HG02981 (cell line): ENCODE results near the gene ADAP1.
"Not testable (repeated sequence)": the region's sequence is repeated elsewhere in the genome, so short reads cannot be mapped to it uniquely, and the experiment has no call there.

Experiments
- ATAC-seq: cut with Tn5 transposase; IDR thresholded peaks from one replicate; pipeline ENCODE4 v1.9.1; 2021; ENCODE audit warnings: mild to moderate bottlenecking, moderate library complexity; ENCODE audit not compliant: unreplicated experiment

The ADAP1 gene

DNA sequence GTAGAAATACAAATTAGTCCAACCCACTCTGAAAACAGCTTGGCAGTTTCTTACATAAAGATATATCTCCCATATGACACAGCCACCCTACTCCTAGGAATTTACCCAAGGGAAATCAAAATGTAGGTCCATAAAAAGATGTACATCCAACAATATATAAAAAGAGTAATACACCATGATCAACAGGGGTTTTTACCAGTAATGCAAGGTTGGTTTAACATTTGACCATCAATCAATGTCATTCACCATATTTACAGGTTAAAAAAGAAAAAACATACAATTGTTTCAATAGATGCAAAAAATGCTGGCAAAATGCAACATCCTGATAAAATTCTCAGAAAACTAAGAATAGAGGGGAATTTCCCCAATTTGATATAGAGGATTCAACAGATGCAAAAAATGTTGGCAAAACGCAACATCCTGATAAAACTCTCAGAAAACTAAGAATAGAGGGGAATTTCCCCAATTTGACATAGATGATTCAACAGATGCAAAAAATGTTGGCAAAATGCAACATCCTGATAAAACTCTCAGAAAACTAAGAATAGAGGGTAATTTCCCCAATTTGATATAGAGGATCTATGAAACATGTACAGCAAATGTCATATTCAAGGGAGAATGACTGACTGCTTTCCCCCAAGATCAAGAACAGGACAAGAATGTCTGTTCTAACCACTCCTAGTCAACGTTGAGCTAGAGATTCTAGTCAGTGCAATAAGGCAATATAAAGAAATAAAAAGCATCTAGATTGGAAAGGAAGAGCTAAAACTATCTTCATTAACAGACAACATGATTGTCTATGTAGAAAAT lies 13.7 kb downstream of the ADAP1 start:
- no peak for ATAC-seq

DNA sequence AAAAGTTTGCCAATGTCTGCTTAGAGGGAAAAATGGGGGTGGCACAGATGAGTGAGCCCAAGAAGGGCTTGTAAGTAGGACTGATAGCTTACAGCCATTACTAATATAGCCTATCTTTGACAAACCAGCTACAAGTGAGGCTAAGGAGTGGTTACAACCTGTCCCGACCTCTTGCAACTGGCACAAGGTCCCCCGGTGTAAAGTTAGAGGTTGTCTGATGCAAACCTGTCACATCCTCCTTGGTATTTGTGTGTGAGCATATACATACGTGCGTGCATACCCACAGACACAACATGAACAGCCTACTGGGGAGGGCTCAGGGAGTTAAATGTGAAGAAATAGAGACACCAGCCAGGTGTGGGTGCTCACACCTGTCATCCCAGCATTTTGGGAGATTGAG lies 14.6 kb downstream of the ADAP1 start:
- ATAC-seq = no peak

DNA sequence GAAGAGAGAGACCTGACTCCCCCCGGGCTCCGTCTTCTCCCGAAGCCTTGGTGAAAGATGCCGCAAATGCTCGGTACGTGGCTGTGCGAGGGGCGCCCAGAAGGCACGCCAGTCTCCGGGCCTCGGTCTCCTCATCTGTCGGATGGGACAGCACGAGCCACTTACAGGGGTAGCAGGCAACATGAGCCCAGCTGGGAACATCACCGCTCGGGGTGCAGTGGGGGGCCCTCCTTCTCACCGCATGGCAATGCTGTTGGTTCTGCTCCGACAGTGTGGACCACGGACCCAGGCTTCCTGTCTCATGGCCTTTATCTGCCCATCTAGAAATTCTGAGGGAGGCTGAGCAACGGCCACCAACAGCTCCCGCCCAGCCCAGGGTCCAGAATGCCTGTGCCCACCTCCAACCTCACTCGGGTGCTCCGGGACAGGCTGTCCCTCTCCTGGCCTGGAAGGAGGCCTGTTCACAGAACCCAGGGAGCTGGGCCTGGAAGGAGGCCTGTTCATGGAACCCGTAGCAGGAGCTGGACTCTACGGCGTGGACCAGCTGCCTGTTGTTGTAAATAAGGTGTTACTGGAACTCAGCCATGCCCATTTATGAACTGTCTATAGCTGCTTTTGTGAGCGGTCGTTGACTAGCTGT lies 15.8 kb downstream of the ADAP1 start:
- no peak for ATAC-seq

DNA sequence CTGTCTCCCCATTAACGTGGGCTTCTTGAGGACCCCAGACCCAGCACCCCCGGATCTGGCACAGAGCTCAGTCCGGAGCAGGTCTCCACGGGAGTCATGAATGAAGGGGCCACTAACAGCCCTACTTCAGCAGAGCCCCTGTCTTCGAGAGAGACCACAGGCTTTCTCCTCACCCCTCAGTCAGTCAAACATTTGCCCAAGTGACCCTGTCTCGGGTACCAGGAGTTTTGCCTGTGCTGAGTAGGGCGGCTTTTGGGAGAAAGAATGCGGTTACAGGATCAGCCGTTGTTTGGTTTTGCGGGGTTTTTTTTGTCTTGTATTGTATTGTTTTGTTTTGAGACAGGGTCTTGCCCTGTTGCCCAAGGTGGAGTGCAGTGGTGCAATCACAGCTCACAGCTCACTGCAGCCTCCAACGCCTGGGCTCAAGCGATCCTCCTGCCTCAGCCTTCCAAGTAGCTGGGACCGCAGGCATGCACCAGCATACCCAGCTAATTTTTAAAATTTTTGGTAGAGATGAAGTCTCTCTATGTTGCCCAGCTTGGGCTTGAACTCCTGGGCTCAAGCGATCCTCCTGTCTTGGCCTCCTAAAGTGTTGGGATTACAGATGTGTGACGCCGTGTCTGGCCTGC lies 16.5 kb downstream of the ADAP1 start:
- no peak for ATAC-seq

DNA sequence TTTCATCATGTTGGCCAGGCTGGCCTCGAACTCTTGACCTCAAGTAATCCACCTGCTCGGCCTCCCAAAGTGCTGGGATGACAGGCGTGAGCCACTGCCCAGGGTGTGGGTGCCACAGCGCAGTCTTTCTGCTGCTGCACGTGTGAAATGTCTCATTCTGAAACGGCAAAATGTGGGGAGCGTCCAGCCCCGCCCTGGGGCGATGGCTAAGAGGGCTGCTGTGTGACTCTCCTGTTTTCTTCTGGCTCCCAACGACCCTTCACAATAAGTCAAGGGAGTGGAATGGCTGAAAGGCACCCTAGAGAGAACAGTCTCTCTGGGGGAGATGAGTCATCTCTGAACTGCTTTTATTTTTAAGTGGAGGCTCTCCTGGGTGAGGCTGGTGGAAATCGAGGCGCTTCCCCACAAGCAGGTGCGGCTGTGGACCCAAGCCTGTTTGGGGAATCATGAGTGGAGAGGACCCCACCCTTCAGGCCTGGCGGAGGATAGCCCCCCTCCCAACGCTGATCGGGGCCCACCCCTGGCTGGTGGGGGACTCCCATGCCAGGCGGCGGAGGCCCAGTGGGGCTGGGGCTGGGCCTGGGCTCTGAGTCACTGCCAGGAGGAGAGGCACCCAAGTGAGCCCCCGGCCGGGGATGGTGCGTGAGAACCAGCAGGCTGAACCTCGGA lies 18.0 kb downstream of the ADAP1 start:
- peak; percentile 84 for ATAC-seq

DNA sequence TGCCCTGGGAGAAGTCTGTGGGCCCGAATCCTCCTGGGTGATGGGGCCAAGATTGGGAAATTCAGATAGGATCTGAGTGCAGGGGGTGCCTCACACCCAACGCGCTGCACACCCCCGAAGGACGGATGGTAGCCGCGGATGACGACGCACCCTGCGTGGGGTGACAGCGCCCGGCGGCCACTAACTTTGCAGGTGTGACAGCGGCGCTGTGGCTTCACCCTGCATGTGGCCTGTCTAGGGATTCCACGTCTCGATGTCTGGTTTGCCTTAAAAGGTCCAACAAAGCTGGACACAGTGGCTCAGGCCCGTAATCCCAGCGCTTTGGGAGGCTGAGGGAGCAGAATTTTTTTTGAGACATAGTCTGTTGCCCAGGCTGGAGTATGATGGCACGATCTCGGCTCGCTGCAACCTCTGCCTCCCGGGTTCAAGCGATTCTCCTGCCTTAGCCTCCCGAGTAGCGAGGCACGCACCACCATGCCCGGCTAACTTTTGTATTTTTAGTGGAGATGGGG lies 18.6 kb downstream of the ADAP1 start:
- no peak for ATAC-seq

DNA sequence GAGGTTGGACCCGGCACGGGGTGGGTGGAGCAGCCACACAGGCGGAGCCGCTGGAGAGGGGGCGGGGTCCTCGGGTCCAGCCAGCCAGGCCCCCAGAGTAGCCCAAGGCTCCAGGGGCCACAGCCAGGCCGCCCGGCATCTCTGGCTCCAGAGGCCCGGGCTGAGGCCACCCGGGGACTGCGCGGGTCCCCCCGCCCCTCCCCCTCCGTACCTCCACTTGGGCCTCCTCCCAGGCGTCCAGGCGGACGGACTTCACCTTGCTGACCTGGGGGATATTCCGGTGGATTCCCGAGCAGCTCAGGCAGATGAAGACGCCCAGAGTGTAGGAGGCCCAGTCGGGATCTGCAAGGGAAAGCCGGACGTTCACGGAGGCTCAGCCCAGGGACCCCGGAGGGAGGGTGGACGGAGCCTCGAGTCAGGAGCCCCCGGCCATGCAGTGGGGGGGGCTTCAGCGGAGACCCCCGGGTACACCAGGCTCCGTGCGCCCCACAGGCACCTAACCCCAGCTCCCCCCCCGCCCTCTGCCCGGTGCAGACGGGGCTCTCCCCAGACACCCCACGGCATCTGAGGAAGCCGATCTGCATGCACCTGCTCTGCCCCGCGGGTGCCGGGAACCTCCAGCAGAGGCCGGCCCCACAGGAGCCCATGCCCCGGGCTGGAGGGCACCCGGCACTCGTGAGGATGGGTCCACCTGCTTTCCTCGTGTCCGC lies 19.2 kb downstream of the ADAP1 start:
- no peak for ATAC-seq

DNA sequence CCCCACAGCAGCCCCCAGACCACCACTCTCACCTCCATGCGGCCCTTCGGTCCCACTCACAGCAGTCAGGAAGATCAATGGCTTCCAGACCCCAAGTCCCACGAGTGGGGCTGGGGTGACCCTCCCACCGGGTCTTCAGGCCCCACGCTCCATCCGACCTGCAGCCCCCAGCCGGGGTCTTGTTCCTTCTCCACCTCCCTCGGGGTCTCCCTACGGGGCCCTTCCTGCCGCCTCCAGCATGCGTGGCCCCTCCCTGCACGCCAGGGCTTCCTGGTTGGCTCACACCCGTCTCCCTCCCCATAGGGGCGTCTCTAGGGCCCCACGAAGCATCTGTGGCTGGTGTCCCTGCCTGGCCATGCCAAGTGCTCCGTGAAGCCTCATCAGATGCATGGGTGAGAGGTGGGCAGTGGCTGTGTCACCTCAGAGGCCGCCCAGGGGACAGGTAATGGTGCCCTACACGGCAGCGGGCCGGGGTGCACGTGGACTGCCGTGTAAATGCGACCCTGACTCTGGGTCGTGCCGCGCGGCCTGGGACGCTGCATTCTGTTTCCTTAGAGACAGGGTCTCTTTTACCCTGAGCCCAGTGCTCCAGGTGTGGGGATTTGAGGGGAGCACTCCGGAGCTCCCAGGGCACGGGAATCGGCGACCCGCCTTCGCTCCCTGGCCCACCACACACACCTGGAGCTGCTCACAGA lies 19.9 kb downstream of the ADAP1 start:
- no peak for ATAC-seq

DNA sequence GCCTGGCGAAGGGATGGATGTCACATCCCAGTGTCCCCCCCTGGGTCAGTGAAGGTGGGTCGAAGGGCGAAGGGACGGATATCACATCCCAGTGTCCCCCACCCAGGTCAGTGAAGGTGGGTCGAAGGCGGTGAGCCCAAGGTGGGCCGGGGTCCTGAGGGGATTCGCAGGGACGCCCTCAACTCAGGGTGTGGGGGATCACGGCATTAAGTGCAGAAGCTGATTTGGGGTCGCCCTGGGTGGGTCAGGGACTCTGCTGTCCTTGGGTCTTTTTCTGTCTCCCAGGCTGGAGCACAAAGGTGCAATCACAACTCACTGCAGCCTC lies 21.9 kb downstream of the ADAP1 start:
- no peak for ATAC-seq

DNA sequence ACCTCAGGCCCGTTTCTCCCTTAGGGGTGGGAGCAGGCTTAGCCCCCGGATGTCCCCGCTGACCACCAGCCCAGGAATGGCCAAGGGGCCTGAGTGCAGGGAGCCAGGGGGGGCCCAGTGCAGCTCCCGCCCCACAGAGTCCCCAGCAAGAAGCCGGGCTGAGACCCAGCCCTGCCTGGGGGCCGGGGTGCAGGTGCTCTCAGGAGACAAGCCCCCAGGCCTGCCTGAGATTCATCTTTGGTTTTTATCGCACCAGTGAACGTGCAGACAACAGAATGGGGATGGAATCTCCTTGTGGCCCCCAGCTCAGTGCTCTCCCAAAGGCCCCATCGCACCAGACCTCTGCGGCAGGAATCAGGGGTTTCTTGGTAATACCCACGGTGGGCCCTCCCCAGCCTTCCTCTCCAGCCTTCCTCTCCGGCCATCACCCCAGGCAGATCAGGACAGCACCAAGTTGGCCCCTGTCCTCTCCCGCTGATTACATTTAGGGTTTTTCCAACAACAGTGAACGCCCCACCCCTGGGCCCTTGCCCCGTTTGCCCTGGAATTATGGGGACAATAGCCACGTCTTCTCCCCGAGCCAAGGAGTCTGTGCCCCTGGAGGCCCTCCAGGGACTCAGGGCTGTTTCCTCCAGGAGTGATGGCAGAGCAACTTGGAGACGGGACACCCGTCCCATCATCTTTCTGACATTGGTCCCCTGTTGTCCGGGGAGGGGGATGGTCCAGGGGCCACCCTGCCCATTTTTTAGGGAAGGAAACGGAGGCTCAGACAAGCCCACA lies 22.4 kb downstream of the ADAP1 start:
- ATAC-seq = no peak

DNA sequence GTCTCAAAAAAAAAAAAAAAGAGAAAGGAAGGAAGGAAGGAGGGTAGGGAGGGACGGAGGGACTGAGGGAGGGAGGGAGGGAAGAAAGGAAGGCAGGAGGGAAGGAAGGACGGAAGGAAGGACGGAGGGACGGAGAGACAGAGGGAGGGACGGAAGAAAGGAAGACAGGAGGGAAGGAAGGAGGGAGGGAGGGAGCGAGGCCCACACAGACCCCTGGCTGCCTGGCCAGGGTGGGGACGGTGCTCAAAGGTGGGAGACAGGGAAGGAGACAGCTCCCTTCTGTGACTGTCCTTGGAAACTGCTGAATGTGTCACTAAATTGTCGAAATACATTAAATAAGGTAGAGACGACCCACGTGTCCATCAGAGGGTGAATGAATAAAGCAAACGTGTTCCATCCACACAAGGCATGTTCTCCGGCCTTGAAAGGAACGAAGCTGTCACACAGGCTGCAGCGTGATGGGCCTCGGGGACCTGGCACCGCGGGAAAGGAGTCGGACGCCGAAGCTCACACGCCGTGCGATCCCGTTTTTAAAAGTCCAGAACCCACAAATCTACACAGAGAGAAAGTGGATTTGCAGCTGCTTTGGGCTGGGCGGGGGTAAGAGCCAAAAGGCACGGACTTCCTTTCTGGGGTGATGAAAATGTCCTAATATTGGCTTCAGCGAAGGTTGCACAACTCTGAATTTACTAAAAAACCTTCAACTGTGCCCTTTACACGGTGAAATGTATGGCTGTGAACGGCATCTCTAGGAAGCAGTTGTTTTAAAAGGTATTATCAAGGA lies 23.3 kb downstream of the ADAP1 start:
- ATAC-seq = no peak

DNA sequence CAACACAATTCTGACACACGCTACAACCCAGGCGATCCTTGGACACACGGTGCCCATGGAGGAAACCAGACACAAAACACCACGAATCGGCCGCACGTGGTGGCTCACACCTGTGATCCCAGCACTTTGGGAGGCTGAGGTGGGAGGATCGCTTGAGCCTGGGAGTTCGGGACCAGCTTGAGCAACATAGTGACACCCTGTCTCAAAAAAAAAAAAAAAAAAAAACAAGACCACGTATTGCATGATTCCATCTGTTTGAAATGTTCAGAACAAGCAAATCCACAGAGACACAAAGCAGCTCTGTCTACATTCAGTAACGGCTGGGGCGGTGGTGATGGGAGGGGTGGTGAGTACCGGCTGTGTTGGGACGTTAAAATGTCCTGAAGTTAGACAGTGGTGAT lies 25.2 kb downstream of the ADAP1 start:
- no peak for ATAC-seq

DNA sequence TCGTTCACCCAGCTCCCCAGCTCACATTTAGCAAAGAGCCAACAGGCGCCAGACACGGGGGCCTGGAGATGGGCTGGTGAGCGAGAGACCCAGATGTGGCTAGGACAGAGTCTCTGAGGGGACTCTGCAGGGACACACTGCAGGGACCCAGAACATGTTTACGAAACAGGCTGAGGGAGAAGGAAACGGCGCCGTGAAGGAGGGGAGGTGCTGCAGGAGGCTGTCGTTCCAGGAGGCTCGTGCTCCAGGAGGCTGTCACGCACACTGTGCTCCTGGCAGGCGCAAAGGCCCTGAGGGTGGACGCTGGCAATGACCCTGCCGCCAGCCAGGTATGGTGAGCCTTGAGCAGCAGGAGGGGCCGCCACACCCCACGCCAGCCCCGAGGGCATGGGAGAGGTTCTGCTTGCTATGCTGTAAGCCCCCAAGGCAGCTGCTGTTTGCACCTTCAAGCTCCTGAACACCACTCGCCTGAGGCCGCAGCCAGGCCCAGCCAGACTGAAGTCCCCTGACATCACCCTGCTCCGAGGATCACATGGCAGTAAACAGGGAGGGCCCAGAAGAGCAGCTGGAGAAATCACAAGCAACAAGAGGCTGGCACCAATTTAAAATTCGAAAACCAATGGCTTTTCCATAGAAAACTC lies 27.3 kb downstream of the ADAP1 start:
- ATAC-seq = no peak

DNA sequence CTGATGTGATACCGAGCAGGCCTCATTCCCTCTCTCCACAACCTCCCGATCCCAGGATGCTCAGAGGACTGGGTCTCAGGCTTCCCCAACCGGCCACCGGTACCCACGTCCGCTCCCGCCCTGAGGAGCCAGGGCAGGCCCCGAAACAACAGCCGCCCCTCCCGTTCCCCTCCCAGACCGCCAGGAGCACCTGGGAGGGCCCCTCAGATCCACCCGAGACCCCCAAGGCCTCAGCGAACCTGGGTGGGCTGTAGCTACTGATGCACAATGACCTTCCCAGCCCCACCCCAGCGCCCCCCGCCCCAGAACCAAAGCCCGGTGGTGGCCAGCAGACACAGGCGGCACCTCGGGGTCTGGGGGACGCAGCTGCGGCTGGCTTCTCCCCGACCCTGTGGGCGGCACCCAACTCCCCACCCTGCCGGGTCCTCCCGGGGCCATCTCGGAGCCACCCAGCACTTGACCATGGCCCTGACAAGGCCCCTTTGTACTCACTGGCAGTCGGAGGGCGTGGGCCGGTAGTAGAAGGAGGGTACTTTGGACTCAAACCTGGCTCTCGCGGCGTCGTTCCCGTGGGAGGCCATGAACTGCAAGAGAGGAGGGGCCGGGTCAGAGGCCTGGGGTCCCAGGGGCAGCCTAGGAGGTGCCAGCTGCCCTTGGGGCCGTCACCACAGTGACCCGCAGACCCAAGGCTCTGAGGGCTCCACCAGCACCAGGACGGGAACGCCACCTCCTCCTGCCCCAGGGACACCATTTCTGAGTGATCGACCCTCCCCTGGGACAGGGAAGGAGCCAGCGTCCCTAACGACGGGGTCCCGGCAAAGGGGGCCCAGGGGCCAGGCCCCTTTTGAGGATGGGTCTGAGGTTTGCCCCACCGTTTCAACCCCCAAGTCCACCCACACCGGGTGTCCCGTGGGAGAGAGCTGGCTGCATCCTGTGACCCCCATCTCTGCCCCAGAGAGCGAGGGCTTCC lies 28.1 kb downstream of the ADAP1 start:
- ATAC-seq = no peak

DNA sequence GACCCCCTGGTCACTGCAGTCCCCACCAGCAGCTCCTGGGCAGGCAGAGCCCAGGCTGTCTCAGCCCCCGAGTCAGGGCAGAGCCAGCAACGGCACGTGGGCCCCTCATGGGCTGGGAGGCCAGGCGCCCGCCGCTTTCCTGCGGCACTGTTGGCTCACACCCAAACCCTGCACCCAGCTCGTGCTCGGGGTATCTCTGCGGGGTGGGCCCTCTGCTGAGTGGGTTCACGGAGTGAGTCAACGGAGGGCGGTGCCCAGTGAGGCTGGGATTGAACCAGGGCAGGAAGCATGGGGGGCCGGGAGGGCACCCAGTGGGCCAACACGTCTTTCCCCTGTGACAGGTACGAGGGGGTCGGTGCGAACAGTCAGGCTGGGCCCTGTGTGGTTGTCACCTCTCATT lies 28.9 kb downstream of the ADAP1 start:
- no peak for ATAC-seq

DNA sequence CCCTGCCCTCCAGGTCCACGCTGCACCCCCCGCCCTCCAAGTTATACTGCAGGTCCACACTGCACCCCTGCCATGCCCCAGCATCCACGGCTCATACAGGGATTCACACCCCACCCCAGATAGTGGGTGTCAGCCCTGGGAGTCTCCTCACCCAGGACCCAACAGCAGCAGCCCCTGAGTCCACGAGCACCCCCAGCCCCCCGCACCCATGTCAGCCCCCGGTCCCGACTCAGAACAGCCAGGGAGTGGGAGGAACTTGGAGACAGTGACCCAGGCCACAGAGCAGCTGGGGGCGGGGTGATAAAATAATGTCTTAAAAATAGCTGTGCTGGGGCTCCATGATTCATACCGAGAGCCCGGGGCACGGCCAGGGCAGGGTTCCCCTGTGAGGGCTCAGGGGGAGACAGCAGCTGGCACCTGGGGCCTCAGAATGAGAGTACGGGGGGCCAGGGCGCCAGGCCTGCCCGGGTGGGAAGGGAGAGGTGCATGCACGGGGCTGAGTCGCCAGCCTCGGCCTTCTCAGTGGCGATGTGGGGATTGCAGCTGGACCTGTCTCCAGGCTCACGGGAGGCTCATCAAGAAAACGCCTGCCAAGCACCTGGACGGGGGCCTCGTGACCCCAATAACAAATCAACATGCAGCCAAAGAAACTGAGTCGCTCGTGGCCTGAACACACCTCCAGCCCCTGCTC lies 29.8 kb downstream of the ADAP1 start:
- peak; percentile 48 for ATAC-seq

DNA sequence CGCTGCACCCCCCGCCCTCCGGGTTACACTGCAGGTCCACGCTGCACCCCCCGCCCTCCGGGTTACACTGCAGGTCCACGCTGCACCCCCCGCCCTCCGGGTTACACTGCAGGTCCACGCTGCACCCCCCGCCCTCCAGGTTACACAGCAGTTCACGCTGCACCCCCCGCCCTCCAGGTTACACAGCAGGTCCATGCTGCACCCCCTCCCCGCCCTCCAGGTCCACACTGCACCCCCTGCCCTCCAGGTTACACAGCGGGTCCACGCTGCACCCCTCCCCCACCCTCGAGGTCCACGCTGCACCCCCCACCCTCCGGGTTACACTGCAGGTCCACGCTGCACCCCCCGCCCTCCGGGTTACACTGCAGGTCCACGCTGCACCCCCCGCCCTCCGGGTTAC lies 30.4 kb downstream of the ADAP1 start:
- ATAC-seq = not testable (repeated sequence)
